ENCODE results near the gene CCDC81.

GRCh38 chr11:86461892-86462291 lies 87.2 kb downstream of the CCDC81 start:
- TF ChIP-seq CTCF (conservative IDR thresholded peaks at IDR 0.05; ENCODE audit: low read depth, low read length) (no peak), EZH2phosphoT487 (IDR thresholded peaks at IDR 0.05; ENCODE audit: borderline replicate concordance, low read length) (no peak)
